GM21786 (cell line): Measurements from ENCODE around the gene CGB5.

ENCODE experiments used
- ATAC-seq: cut with Tn5 transposase; IDR thresholded peaks from one replicate; pipeline ENCODE4 v1.9.1; 2021; ENCODE audit not compliant: unreplicated experiment

CGB5 gene

DNA sequence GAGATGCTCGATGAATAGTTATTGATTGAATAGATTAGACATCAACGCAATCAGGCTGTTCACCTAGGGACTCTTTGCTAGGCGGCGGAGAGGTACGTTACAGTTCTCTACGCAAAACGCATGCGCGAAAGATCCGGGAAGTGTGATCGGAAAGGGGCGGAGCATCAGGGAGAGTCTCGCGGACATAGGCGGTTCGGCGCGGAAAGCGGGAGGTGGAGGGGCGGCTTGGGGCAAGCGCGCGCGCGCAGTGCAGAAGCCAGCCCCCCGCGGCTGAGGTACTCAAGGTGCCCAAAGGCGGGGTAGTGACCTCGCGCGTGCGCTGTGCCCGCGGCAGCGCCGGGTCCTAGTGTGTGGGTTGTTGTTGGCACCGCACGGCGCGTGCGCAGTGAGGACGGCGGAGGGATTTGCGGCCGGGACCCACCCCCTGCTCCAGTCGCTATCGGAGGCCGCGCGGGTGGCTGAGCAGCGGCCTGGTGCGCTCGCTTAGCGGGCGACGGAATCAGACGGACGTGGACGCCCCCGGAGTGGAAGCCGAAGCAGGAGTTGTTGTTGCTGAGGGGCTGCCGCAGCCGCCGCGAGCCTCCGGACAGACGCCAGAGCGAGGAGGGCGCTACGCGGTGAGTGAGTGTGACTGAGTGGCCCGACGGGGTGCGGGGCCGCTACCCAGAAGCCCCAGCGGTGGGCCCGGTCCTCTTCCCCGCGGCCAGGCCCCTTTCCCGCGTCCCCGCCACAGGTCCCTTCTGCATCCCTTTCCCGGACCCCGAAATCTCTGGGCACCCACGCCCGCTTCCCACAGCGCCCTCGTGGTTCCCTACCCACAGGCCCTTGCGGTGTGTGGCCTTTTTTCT is 41.6 kb downstream of the CGB5 start, which contains the start of gene SNRNP70:
SNRNP70 (plus strand) TSS at position 432 of the 848 bp plus-strand sequence. CDS start 964 bp downstream, outside the sequence.
- peak; percentile 86 for ATAC-seq

DNA sequence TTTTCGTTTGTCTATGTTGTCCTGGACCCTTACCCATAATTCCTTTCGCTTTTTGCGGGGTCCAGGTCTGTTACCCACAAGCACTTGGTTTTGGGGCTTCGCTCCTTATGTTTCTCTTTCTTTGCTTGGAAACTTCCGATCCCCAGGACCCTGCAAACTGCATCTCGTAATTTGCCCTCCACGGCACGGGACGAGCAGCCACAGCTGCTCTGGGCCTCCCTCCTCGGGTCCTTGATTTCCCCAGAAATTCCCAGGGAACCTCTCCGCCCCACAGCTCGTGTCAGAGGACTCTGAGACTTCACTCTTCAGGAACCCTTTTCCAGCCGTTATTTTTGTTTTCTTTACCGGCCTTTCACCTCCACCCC is 42.2 kb downstream of the CGB5 start:
- ATAC-seq, result no peak

DNA sequence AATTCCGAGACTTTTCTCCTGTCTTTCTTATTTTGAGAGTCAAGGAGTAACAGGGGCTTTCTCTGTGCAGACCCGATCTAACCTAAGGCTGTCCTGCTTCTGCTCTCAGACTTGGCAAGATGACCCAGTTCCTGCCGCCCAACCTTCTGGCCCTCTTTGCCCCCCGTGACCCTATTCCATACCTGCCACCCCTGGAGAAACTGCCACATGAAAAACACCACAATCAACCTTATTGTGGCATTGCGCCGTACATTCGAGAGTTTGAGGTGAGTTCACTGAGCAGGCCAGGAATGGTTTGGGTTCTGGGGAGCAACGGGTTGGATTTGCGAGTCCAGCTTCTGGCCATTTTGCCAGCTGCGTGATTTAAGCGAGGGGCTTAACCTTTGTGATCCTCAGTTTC is 42.6 kb downstream of the CGB5 start:
- ATAC-seq, result no peak

GRCh38 chr19:49091391-49092038 is 47.9 kb downstream of the CGB5 start:
- no peak for ATAC-seq

DNA sequence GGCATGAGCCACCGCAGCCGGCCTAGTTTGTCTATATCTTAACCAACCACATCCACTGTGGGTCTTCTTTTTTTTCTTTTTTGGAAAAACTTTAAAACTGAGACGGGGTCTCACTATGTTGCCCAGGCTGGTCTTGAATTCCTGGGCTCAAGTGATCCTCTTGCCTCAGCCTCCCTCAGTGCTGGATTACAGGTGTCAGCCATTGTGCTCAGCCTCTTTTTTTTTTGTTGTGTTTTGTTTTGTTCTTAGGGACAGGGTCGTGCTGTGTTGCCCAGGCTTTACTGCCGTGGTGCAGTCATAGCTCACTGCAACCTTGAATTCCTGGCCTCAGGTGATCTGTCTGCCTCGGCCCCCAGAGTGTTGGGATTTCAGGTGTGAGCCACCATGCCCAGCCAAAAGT is 49.0 kb downstream of the CGB5 start:
- ATAC-seq, result no peak
